Effector memory CD4-positive, alpha-beta T cell (primary cell): ENCODE measurements around the gene SLC5A6.
A peak's percentile ranks its signal among the peaks of the same experiment; 100 is the strongest.

Experiments
- DNase-seq, 3 donors: peaks; one replicate each; pipeline ENCODE4 v3.0.0-alpha.2; 2020
- H3K27ac ChIP-seq: 2 replicates; pipeline ENCODE4 v1.7.0; 2013; ENCODE audit warnings: mild to moderate bottlenecking, low read length, moderate library complexity; ENCODE audit not compliant: insufficient read depth, poor library complexity, severe bottlenecking
- H3K27me3 ChIP-seq: replicated peaks from 2 replicates; pipeline ENCODE4 v1.7.0; 2013; ENCODE audit warnings: mild to moderate bottlenecking, low read length; ENCODE audit not compliant: insufficient read depth, control insufficient read depth, poor library complexity, severe bottlenecking
- H3K36me3 ChIP-seq: 2 replicates; pipeline ENCODE4 v1.7.0; 2013; ENCODE audit warnings: mild to moderate bottlenecking, low read length, moderate library complexity; ENCODE audit not compliant: control insufficient read depth, insufficient read depth
- H3K4me1 ChIP-seq: 2 replicates; pipeline ENCODE4 v1.7.0; 2013; ENCODE audit warnings: low read length, mild to moderate bottlenecking; ENCODE audit not compliant: control insufficient read depth, insufficient read depth, poor library complexity, severe bottlenecking
- H3K4me3 ChIP-seq: 2 replicates; pipeline ENCODE4 v1.7.0; 2013; ENCODE audit warnings: low read length, low read depth, mild to moderate bottlenecking; ENCODE audit not compliant: insufficient read depth, poor library complexity, severe bottlenecking
- H3K9me3 ChIP-seq: 2 replicates; pipeline ENCODE4 v1.7.0; 2013; ENCODE audit warnings: mild to moderate bottlenecking, low read length, moderate library complexity; ENCODE audit not compliant: control insufficient read depth

SLC5A6 gene

DNA sequence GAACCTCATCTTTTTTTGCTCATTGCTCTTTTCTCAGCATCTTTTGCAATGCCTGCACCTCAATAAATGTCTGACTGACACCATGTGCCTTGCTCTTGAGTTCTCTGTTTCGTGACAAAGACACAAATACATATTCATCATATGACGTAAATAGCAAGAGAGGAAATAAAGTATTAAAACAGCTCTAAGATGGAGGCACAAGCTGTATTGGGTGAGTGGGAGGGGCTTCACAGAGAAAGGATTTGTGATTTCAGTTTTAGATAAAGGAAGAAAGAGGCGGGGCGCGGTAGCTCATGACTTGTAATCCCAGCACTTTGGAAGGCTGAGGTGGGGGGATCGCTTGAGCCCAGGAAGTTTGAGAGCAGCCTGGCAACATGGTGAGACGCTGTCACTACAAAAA lies 8.0 kb upstream of the SLC5A6 start:
- H3K4me1 ChIP-seq: peaks cover 8% of the 10 kb centered on the region
- H3K4me3 ChIP-seq: no peak overlapping the region
- H3K27me3 ChIP-seq: no peaks in the 10 kb centered on the region
- H3K9me3 ChIP-seq: no peaks in the 10 kb centered on the region
- H3K36me3 ChIP-seq: peaks cover 29% of the 10 kb centered on the region
- H3K27ac ChIP-seq: no peak overlapping the region
- no peak for DNase-seq

GRCh38 chr2:27219091-27219490 lies 7.0 kb upstream of the SLC5A6 start:
- DNase-seq: no peak
- Histone ChIP-seq H3K36me3 (peaks cover 19% of the 10 kb centered on the region), H3K4me3 (no peak overlapping the region), H3K4me1 (peaks cover 8% of the 10 kb centered on the region), H3K9me3 (no peaks in the 10 kb centered on the region), H3K27me3 (no peaks in the 10 kb centered on the region), H3K27ac (no peak overlapping the region)

GRCh38 chr2:27218614-27219013 lies 6.5 kb upstream of the SLC5A6 start:
- no peaks in the 10 kb centered on the region for H3K27me3 ChIP-seq
- H3K36me3 ChIP-seq: peaks cover 14% of the 10 kb centered on the region
- no peak for DNase-seq
- no peak overlapping the region for H3K4me3 ChIP-seq
- H3K4me1 ChIP-seq: peaks cover 8% of the 10 kb centered on the region
- no peak overlapping the region for H3K27ac ChIP-seq
- H3K9me3 ChIP-seq: no peaks in the 10 kb centered on the region

GRCh38 chr2:27217173-27218121 lies 5.4 kb upstream of the SLC5A6 start, which contains the start of gene CAD:
Gene CAD (plus strand): TSS chr2:27217369. CDS start chr2:27217552, 183 bp downstream.
- peaks cover 18% of the 10 kb centered on the region for H3K4me1 ChIP-seq
- DNase-seq: peak; percentile 72 to 77 (median 75)
- peak within 1 kb of the TSS; percentile 67 for H3K27ac ChIP-seq
- no peaks in the 10 kb centered on the region for H3K27me3 ChIP-seq
- peak within 1 kb of the TSS; percentile 76 for H3K4me3 ChIP-seq
- H3K36me3 ChIP-seq: peaks cover 3% of the 10 kb centered on the region
- no peaks in the 10 kb centered on the region for H3K9me3 ChIP-seq

GRCh38 chr2:27216416-27217137 lies 4.5 kb upstream of the SLC5A6 start:
- H3K4me3 ChIP-seq: peak overlapping the region; percentile 76
- H3K4me1 ChIP-seq: peaks cover 18% of the 10 kb centered on the region
- DNase-seq: no peak
- H3K27ac ChIP-seq: peak overlapping the region; percentile 67
- H3K9me3 ChIP-seq: no peaks in the 10 kb centered on the region
- no peaks in the 10 kb centered on the region for H3K27me3 ChIP-seq
- no peaks in the 10 kb centered on the region for H3K36me3 ChIP-seq

- Histone ChIP-seq H3K4me1 (peaks cover 24% of the 10 kb centered on the region), H3K4me3 (no peak overlapping the region), H3K9me3 (no peaks in the 10 kb centered on the region), H3K27me3 (no peaks in the 10 kb centered on the region), H3K27ac (no peak overlapping the region), H3K36me3 (no peaks in the 10 kb centered on the region)
- DNase-seq: no peak
These were observed 2.9 kb upstream of the SLC5A6 start for GRCh38 chr2:27214941-27215340.

- Histone ChIP-seq H3K27me3 (no peaks in the 10 kb centered on the region), H3K9me3 (no peaks in the 10 kb centered on the region), H3K4me3 (peak overlapping the region; percentile 90), H3K27ac (peak overlapping the region; percentile 99), H3K36me3 (no peaks in the 10 kb centered on the region), H3K4me1 (peaks cover 19% of the 10 kb centered on the region)
- peak; percentile 27 to 45 (median 38) for DNase-seq
These were observed 781 bp upstream of the SLC5A6 start for GRCh38 chr2:27212626-27213471.

DNA sequence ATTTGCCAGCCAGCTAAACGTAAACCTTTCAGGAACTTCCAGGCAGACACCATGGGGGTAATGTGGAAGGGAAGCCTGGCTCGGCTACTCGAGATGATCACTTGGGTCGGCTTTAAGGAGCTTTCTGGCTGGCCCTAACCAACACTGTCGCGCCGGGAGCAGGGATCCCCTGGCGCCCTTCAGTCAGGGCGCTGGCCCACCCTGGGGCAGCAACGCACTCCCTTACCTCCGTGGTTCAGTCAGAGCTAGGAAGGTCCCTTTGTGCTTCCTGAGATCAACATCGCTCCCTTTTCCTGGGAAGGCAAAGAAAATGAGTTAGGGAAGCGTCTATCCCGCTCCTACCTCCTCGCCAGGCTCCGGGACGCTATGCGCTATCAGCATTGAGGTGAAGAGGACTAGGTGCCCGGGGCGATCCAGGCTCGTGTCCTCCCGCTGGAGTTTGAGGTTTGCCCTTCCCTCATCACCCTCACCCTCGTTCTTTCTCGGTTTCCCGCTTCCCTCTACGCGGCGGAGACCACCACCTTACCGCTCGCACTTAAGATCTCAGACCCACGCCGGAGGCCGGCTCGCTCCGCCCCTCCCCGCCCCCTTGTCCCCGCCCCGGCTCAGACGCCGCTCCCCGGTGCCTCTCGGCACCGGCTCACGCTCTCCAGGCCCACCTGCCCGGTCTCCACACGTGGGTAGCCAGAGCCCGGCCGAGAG lies 676 bp downstream of the SLC5A6 start:
- peaks cover 13% of the 10 kb centered on the region for H3K36me3 ChIP-seq
- peak overlapping the region; percentile 99 for H3K27ac ChIP-seq
- H3K4me3 ChIP-seq: peak overlapping the region; percentile 90
- H3K27me3 ChIP-seq: no peaks in the 10 kb centered on the region
- peaks cover 16% of the 10 kb centered on the region for H3K4me1 ChIP-seq
- DNase-seq: no peak
- H3K9me3 ChIP-seq: no peaks in the 10 kb centered on the region
